Measurements from ENCODE around the gene HOXC12. TPM values are rescaled to one million over a fixed set of nuclear protein-coding genes. Genes with fewer than 3 reads are reported as not detected.

The HOXC12 gene
- total RNA-seq, 1 donor from 2014 or later, result not detected

DNA sequence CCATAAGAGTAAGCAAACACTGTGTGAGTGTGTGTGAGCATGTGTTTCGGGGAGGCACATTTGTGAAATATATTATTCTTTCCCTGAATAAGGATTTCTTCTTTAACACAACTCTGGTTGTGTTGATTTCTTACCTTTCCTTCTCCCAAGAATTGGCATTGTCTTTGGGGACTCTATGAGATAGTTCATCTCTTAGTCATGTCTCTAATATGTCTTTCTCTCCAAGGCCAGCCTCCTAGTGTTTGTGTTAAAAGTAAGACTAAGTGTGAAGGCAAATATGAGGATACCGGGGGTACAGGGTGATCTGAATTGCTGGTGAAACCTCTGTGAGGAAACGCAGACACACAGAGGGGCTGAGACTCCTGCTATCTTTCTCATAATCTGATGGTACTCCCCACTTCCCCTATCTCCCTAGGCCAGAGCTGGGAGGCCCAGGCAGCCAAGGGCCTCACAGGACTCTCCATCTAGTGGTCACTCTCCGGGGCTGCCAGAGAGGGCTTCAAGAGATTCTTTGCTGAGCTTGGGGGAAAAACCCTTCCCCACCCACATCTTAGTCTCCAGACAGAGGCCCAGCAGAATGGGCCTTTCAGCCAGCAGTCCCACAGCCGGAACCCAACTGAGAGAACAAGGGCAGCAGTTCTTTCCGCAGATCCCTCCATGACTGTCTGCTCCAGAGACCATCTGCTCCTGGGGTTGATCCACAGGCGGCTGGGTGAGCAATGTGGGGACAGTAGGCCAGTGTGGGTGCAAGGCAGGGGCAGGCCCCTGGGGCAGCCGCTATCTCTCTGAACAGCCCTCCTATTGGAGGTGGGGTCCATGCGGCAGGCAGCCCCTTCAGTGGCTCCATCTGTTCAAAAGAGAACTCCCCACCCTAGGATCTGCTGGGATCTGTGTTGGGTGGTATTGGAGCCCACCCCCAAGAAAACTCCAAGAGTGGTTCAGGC is 5.8 kb upstream of the HOXC12 start:
- no peaks in the 10 kb centered on the region for H3K4me1 ChIP-seq (ENCODE audit: insufficient read depth, low read length)
- Mint-ChIP-seq H3K27ac (ENCODE audit: unreplicated experiment) (no peak overlapping the region), H3K27me3 (ENCODE audit: low read depth, unreplicated experiment) (peaks cover 93% of the 10 kb centered on the region), H3K36me3 (ENCODE audit: low read depth, unreplicated experiment) (no peaks in the 10 kb centered on the region), H3K4me1 (ENCODE audit: low read depth, unreplicated experiment) (no peaks in the 10 kb centered on the region), H3K4me3 (ENCODE audit: unreplicated experiment) (no peak overlapping the region), H3K9me3 (ENCODE audit: unreplicated experiment) (peaks cover 15% of the 10 kb centered on the region)
- DNase-seq (ENCODE audit: low read depth), result no peak
- no peak overlapping the region for H2AFZ ChIP-seq (ENCODE audit: low read depth, low read length)
- H3K36me3 ChIP-seq (ENCODE audit: insufficient read depth, low read length), result no peaks in the 10 kb centered on the region
- H4K20me1 ChIP-seq (ENCODE audit: insufficient read depth, low read length), result peaks cover 4% of the 10 kb centered on the region
- no peaks in the 10 kb centered on the region for H3K79me2 ChIP-seq (ENCODE audit: insufficient read depth, low read length)
- H3K9ac ChIP-seq (ENCODE audit: low read length), result no peak overlapping the region
- H3K4me2 ChIP-seq (ENCODE audit: low read length), result no peak overlapping the region
- no peak for FAIRE-seq
- no peak overlapping the region for H3K4me3 ChIP-seq (ENCODE audit: insufficient read depth, low read depth, low read length)
- no peak overlapping the region for H3K27ac ChIP-seq (ENCODE audit: low read depth, low read length)
- H3K27me3 ChIP-seq (ENCODE audit: insufficient read depth, low read length), result peaks cover 93% of the 10 kb centered on the region
- no peak for TF ChIP-seq EZH2 (IDR thresholded peaks at IDR 0.05; ENCODE audit: insufficient read depth, low read length)
- TF ChIP-seq, protein P1, sequence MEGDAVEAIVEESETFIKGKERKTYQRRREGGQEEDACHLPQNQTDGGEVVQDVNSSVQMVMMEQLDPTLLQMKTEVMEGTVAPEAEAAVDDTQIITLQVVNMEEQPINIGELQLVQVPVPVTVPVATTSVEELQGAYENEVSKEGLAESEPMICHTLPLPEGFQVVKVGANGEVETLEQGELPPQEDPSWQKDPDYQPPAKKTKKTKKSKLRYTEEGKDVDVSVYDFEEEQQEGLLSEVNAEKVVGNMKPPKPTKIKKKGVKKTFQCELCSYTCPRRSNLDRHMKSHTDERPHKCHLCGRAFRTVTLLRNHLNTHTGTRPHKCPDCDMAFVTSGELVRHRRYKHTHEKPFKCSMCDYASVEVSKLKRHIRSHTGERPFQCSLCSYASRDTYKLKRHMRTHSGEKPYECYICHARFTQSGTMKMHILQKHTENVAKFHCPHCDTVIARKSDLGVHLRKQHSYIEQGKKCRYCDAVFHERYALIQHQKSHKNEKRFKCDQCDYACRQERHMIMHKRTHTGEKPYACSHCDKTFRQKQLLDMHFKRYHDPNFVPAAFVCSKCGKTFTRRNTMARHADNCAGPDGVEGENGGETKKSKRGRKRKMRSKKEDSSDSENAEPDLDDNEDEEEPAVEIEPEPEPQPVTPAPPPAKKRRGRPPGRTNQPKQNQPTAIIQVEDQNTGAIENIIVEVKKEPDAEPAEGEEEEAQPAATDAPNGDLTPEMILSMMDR (IDR thresholded peaks at IDR 0.05; ENCODE audit: insufficient read depth, low read depth, low read length), result no peak
- no peaks in the 10 kb centered on the region for H3K9me3 ChIP-seq (ENCODE audit: insufficient read depth, low read depth, low read length)

DNA sequence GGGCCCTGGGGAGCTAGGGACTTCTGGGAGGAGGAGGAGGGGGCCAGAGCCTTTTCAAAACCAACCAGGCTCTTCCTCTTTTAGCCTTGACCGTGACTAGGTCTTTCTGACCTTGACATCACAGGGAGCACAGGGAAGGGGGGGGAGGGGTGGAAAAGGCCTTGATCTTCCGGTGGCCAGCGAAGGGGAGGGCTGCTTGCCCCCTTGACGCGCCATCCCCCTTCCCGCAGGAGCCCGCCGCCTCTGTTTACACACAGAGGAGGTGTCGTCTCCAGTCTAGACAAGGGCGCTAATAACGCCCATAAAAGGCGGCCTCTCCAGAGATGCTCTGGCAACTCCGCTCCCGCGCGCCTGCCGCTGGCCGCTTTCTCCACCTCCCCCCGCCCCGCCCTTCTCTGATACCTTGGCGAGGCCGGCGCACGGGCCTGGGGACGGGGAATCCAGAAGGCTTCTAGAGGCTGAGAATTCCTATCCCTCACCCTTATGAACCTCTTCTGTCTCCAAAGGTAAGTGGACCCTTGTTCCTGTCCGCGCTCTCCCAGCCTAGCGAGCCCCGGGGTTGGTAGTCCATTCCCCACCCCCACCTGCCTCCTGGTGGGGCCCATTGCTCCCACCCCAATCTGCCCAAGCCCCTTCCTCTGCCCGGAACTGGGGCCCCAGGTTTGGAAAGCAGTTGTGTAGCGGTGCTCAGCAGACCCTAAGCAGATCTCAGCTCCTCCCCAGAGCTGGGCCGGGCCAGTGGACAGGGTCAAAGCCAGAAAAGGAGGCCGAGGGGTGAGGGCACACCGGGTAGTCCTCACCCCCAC is 4.9 kb upstream of the HOXC12 start:
- no peak overlapping the region for H3K9ac ChIP-seq (ENCODE audit: low read length)
- no peak for FAIRE-seq
- no peaks in the 10 kb centered on the region for H3K4me1 ChIP-seq (ENCODE audit: insufficient read depth, low read length)
- no peak overlapping the region for H2AFZ ChIP-seq (ENCODE audit: low read depth, low read length)
- no peak for DNase-seq (ENCODE audit: low read depth)
- peaks cover 4% of the 10 kb centered on the region for H4K20me1 ChIP-seq (ENCODE audit: insufficient read depth, low read length)
- H3K9me3 ChIP-seq (ENCODE audit: insufficient read depth, low read depth, low read length), result no peaks in the 10 kb centered on the region
- Mint-ChIP-seq H3K36me3 (ENCODE audit: low read depth, unreplicated experiment) (no peaks in the 10 kb centered on the region), H3K27ac (ENCODE audit: unreplicated experiment) (no peak overlapping the region), H3K27me3 (ENCODE audit: low read depth, unreplicated experiment) (peaks cover 91% of the 10 kb centered on the region), H3K4me3 (ENCODE audit: unreplicated experiment) (no peak overlapping the region), H3K9me3 (ENCODE audit: unreplicated experiment) (peaks cover 22% of the 10 kb centered on the region), H3K4me1 (ENCODE audit: low read depth, unreplicated experiment) (no peaks in the 10 kb centered on the region)
- H3K27me3 ChIP-seq (ENCODE audit: insufficient read depth, low read length), result peaks cover 93% of the 10 kb centered on the region
- no peak overlapping the region for H3K27ac ChIP-seq (ENCODE audit: low read depth, low read length)
- H3K79me2 ChIP-seq (ENCODE audit: insufficient read depth, low read length), result no peaks in the 10 kb centered on the region
- H3K4me2 ChIP-seq (ENCODE audit: low read length), result no peak overlapping the region
- no peak overlapping the region for H3K4me3 ChIP-seq (ENCODE audit: insufficient read depth, low read depth, low read length)
- no peak for TF ChIP-seq EZH2 (IDR thresholded peaks at IDR 0.05; ENCODE audit: insufficient read depth, low read length)
- TF ChIP-seq, protein P1 (IDR thresholded peaks at IDR 0.05; ENCODE audit: insufficient read depth, low read depth, low read length), result no peak
- no peaks in the 10 kb centered on the region for H3K36me3 ChIP-seq (ENCODE audit: insufficient read depth, low read length)

All from astrocyte (in vitro differentiated cells and primary cell).